Endothelial cell of umbilical vein (primary cell): ENCODE measurements around the gene KRTAP10-7. TPM values are rescaled to one million over a fixed set of nuclear protein-coding genes. Genes with fewer than 3 reads are reported as not detected.

ENCODE experiments used
- polyA plus RNA-seq, 4 experiments: library from polyadenylated mRNA; depleted of rRNA in 3 of 4; stranded (reverse) in 3 of 4; unstranded in 1 of 4; fragments of >200 nt; gene quantifications; 2 replicates each; pipeline versions ENCODE4 v1.2.1 to v1.2.3, GENCODE V29; 2011 to 2012; ENCODE audit warnings: missing spikeins in 1 of 4
- total RNA-seq: library from RNA; stranded (reverse); gene quantifications from 2 replicates; pipeline ENCODE4 v1.2.3, GENCODE V29; 2021

The KRTAP10-7 gene
- total and polyA plus RNA-seq, 2 donors (not counting 3 experiments of a cell fraction or from before 2014, with no cell fraction given), result not detected

Other genes with a start within 250 kb of the KRTAP10-7 start
- not detected in 2 replicates for gene TRPM2, start 247.0 kb upstream of the KRTAP10-7 start, total RNA-seq
- 0.02 TPM in 1 of 2 replicates, not detected in the other for gene TRPM2, start 247.0 kb upstream of the KRTAP10-7 start, polyA plus RNA-seq
- gene LRRC3, start 145.1 kb upstream of the KRTAP10-7 start, total RNA-seq, result 4.2 and 4.8 TPM in 2 replicates
- gene LRRC3, start 145.1 kb upstream of the KRTAP10-7 start, polyA plus RNA-seq, result 4.9 and 5.1 TPM in 2 replicates
- not detected in 2 replicates for gene KRTAP10-1, start 60.4 kb upstream of the KRTAP10-7 start, total RNA-seq
- gene KRTAP10-1, start 60.4 kb upstream of the KRTAP10-7 start, polyA plus RNA-seq, result not detected in 2 replicates
- gene KRTAP10-2, start 49.1 kb upstream of the KRTAP10-7 start, total RNA-seq, result not detected in 2 replicates
- gene KRTAP10-2, start 49.1 kb upstream of the KRTAP10-7 start, polyA plus RNA-seq, result not detected in 2 replicates
- gene KRTAP10-3, start 41.8 kb upstream of the KRTAP10-7 start, total RNA-seq, result not detected in 2 replicates
- gene KRTAP10-3, start 41.8 kb upstream of the KRTAP10-7 start, polyA plus RNA-seq, result not detected in 2 replicates
- gene KRTAP10-4, start 26.9 kb upstream of the KRTAP10-7 start, total RNA-seq, result not detected in 2 replicates
- not detected in 2 replicates for gene KRTAP10-4, start 26.9 kb upstream of the KRTAP10-7 start, polyA plus RNA-seq
- not detected in 2 replicates for gene KRTAP10-5, start 20.0 kb upstream of the KRTAP10-7 start, total RNA-seq
- not detected in 2 replicates for gene KRTAP10-5, start 20.0 kb upstream of the KRTAP10-7 start, polyA plus RNA-seq
- not detected in 2 replicates for gene KRTAP10-6, start 8.1 kb upstream of the KRTAP10-7 start, total RNA-seq
- not detected in 2 replicates for gene KRTAP10-6, start 8.1 kb upstream of the KRTAP10-7 start, polyA plus RNA-seq
- not detected in 2 replicates for gene KRTAP10-8, start 11.5 kb downstream of the KRTAP10-7 start, total RNA-seq
- gene KRTAP10-8, start 11.5 kb downstream of the KRTAP10-7 start, polyA plus RNA-seq, result not detected in 2 replicates
- not detected in 2 replicates for gene KRTAP10-9, start 26.5 kb downstream of the KRTAP10-7 start, total RNA-seq
- gene KRTAP10-9, start 26.5 kb downstream of the KRTAP10-7 start, polyA plus RNA-seq, result not detected in 2 replicates
- gene KRTAP10-10, start 36.8 kb downstream of the KRTAP10-7 start, total RNA-seq, result not detected in 2 replicates
- gene KRTAP10-10, start 36.8 kb downstream of the KRTAP10-7 start, polyA plus RNA-seq, result not detected in 2 replicates
- not detected in 2 replicates for gene KRTAP10-11, start 45.8 kb downstream of the KRTAP10-7 start, total RNA-seq
- gene KRTAP10-11, start 45.8 kb downstream of the KRTAP10-7 start, polyA plus RNA-seq, result not detected in 2 replicates
- not detected in 2 replicates for gene KRTAP12-4, start 54.1 kb downstream of the KRTAP10-7 start, total RNA-seq
- not detected in 2 replicates for gene KRTAP12-4, start 54.1 kb downstream of the KRTAP10-7 start, polyA plus RNA-seq
- not detected in 2 replicates for gene KRTAP12-3, start 57.3 kb downstream of the KRTAP10-7 start, total RNA-seq
- gene KRTAP12-3, start 57.3 kb downstream of the KRTAP10-7 start, polyA plus RNA-seq, result not detected in 2 replicates
- not detected in 2 replicates for gene KRTAP12-2, start 66.3 kb downstream of the KRTAP10-7 start, total RNA-seq
- gene KRTAP12-2, start 66.3 kb downstream of the KRTAP10-7 start, polyA plus RNA-seq, result not detected in 2 replicates
- gene KRTAP12-1, start 81.6 kb downstream of the KRTAP10-7 start, total RNA-seq, result not detected in 2 replicates
- gene KRTAP12-1, start 81.6 kb downstream of the KRTAP10-7 start, polyA plus RNA-seq, result not detected in 2 replicates
- not detected in 2 replicates for gene KRTAP10-12, start 96.6 kb downstream of the KRTAP10-7 start, total RNA-seq
- not detected in 2 replicates for gene KRTAP10-12, start 96.6 kb downstream of the KRTAP10-7 start, polyA plus RNA-seq
- not detected in 2 replicates for gene TSPEAR, start 111.0 kb downstream of the KRTAP10-7 start, total RNA-seq
- gene TSPEAR, start 111.0 kb downstream of the KRTAP10-7 start, polyA plus RNA-seq, result 0.01 TPM in 1 of 2 replicates, not detected in the other
- gene UBE2G2, start 201.2 kb downstream of the KRTAP10-7 start, total RNA-seq, result 114 and 117 TPM in 2 replicates
- gene UBE2G2, start 201.2 kb downstream of the KRTAP10-7 start, polyA plus RNA-seq, result 86.4 and 95.0 TPM in 2 replicates
- 99.7 and 102 TPM in 2 replicates for gene SUMO3, start 217.5 kb downstream of the KRTAP10-7 start, total RNA-seq
- gene SUMO3, start 217.5 kb downstream of the KRTAP10-7 start, polyA plus RNA-seq, result 109 and 123 TPM in 2 replicates